GM18502 (cell line): ENCODE data around the gene FANCC.
"Not testable (repeated sequence)": the region's sequence is repeated elsewhere in the genome, so short reads cannot be mapped to it uniquely, and the experiment has no call there.

Experiments used
- ATAC-seq: cut with Tn5 transposase; IDR thresholded peaks from one replicate; pipeline ENCODE4 v1.9.1; 2021; ENCODE audit warnings: mild to moderate bottlenecking; ENCODE audit not compliant: unreplicated experiment, poor library complexity

FANCC gene

GRCh38 chr9:95332860-95333259 is 15.4 kb upstream of the FANCC start:
- no peak for ATAC-seq

DNA sequence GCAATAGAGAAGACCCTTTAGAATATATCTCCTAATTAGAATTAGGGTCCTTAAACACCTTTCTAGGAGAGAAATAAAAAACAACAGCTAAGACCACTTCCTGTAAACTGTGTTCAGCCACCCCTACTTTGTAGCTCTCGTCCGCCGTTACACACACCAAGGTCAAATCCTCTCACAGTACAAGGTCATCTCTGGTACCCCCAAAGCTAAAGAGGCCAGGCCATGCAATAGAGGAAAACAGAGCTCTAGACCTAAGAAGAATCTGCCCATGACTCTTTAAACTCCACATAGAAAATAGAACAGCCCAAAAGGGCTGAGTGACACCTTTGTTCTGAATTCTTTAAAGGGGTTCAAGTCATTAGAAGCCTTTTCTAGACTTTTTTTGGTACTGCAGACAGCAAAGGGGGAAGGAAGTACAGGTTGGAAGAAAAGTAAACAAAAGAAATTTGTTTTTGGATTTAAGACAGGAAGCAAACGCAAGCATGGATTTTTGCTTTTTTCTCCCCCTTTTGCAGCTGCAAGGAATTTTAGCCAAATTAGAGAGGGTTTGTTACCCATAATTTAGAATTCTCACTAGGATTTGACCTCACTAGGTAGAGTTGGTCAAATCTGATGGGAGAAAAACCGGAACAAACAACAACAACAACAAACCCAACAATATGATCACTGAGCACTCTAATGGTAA is 13.4 kb upstream of the FANCC start:
- no peak for ATAC-seq

GRCh38 chr9:95329061-95329460 is 11.6 kb upstream of the FANCC start:
- ATAC-seq: not testable (repeated sequence)

DNA sequence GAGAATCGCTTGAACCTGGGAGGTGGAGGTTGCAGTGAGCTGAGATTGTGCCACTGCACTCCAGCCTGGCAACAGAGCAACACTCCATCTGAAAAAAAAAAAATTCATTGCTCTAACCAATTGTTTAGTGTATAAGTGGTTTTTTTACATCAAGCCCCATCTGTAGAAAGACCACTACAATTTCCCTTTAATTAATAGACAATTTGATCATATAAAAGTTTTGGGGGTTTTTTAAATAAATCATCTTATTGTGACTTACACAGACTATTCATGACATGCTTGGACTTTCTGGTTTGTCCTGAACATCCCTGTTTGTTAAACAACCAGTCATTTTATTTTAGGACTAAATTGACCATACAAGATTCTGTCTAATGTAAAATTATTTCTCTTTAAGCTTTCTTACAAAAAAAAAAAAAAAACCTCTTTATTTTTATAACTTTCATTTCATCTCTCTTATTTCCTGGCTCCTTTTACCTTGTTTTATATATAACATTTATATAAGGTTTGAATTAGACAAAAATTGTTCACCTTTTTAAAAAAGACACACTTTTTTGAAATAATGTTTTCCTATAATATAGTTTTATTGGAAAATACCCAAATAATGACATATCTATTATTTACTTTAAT is 9.8 kb upstream of the FANCC start:
- no peak for ATAC-seq

- ATAC-seq: no peak
Measured at GRCh38 chr9:95325221-95325620, 7.7 kb upstream of the FANCC start.

DNA sequence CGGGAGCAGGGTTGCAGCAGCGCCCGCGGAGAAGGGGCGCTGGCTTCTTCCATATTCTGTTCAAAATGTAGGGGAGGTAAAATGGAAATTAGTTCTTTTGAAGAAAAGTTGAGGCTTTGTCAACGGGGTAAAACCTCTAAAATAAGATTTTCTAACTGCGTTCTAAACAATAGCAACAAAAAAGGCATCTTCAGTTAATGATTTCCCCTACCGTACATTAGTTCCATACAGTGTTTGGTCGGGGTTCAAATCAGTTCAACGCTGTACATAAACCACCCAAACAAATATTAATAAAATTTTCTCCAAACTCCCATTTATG is 343 bp upstream of the FANCC start:
- no peak for ATAC-seq

GRCh38 chr9:95316794-95317118 is 753 bp downstream of the FANCC start:
- ATAC-seq: peak; percentile 63

DNA sequence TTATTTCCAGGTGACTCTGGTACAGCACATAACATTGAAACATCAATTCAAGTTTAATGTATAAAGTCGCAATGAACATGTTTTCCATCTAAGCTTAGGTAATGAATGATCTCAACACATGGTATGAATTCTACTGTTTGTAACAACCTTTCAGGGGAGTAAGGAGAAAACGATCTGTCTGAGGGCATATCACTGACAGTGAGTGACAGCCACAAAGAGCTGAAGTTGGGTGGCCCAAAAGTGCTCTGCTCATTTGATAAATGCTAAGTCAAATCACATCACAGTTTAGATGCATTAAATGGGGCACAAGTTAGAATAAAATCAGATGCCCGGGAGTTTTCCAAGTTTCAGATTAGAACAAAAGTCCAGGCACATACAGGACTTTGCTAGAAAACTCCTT is 1.2 kb downstream of the FANCC start:
- ATAC-seq: no peak

DNA sequence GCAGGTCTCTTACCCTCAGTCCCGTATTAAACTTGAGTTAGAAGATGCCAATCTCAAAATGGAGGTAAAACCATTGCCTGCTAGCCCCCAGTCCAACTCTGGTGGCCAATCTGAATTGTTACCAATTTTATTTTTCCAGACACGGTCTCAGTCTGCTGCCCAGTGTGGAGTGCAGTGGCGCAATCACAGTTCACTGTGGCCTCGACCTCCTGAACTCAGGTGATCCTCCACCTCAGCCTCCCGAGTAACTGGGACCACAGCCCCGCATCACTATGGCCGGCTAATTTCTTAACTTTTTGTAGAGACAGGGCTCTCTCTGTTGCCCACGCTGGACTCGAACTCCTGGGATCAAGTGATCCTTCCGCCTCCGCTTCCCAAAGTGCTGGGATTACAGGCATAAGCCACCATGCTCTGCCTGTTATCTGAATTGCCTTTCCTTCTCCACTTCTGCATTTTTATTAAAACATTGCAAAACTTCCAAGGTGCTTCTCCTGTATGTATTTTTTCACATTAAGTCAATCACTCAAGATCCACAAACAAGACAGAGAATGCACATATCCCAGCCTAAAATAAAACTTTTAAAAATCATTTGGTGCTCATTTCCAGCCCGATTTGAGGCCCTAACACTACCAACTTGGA is 2.3 kb downstream of the FANCC start:
- ATAC-seq: no peak

DNA sequence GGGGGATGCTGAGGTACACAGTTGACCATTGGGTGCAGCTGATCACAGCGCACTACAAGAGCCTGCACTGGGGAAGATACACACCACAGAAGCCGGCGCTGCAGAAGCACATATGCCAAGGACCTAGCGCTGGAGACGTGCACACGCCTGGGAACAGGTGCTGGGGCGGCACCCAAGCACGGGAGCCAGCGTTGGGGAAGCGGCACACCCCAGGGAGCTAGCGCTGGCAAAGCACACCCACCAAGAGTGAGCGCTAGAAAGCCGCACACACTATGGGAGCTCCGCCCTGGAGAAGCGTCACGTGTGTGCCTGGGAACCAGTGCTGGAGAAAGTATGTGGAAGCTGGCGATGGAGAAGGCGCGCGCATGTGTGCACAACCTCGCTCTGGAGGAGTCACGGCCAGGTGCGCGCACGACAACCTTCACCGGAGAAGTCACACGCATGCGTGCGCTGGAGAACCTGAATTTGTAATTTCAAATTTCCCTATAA is 4.5 kb downstream of the FANCC start:
- no peak for ATAC-seq

GRCh38 chr9:95311961-95312360 is 5.5 kb downstream of the FANCC start:
- no peak for ATAC-seq

DNA sequence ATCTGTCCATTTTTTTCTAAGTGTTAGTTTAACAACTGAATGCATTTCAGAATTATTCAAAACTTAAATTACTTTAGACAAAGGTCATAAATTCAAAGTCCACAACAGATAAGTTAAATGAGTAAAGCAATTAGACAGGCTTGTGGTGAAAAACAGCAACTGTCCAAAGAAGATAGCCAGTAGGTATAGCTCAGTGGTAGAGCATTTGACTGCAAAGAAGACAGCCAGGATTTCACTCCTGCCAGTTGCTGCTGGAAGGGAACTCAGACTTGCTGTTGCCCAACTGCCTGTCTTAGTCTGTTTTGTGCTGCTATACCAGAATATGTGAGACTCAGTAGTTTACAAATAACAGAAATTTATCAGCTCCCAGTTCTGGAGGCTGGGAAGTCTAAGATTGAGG is 10.0 kb downstream of the FANCC start:
- ATAC-seq: no peak

DNA sequence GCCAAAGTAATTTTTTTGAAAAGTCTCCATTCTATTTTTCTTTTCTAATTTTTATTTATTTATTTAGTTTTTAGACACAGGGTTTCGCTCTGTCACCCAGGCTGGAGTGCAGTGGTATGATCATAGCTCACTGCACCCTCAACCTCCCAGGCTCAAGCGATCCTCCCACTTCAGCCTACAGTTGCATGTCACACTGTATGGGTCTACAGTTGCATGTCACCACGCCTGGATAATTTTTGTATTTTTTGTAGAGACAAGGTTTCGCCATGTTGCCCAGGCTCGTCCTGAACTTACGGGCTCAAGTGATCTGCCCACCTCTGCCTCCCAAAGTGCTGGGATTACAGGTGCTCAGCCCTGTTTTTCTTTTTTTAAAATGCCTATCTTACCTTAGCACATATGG is 10.7 kb downstream of the FANCC start:
- no peak for ATAC-seq

- no peak for ATAC-seq
Measured at GRCh38 chr9:95305770-95306492, 11.6 kb downstream of the FANCC start.

DNA sequence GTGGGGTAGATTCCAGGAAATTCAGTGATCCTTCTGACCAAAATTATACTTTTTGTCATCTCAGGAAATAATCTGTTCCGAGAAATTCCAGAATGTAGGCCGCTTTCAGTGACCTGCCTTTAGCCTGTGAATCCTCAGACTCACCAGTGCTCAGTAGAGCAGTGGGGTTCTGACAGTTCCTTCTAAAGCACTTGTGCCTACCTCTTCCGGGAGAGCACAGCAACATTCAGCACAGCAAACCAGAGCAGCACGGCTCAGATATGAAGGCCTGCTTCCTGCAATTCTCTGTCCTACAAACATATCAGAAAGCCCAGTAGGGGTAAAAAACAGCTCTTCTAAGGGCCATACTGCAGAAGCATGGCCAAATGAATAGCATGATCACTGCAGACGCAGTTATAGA is 15.0 kb downstream of the FANCC start:
- ATAC-seq: no peak

DNA sequence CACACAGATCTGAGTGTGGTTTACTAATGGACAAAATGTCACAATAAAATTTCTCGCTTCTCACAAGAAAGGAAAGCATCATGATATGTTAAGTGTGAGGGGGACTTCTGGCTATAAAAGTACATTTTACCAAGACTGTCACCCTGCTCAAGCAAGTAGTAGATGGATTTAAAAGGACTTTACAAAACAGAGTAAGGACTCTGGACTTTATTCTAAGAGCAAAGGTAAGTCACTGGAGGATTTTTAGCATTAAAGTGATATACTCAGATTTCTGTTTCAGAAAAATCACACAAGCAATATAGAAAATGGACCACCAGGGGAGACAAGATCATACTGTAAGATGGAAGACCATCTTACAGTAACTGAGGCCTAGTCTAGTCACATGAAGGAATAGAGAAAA is 19.7 kb downstream of the FANCC start:
- ATAC-seq: no peak

GRCh38 chr9:95297316-95297715 is 20.2 kb downstream of the FANCC start:
- ATAC-seq: no peak

DNA sequence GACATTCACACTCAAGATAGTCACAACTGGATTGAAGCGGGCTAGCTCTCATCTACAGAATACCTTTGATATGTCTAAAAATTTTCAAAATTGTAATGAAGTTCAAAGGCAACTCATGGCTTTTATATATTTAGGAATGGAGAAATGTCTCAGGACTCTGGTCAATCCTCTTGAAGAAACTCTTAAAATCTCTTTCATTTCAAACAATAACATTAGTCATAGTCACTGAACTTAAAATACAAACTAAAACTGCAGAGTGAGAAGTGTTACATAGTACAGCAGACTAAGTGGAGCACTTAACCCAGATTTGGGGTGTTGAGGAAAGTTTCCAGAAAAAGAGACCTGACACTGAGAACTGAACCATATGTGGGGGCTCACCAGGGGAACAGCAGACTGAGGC is 20.7 kb downstream of the FANCC start:
- no peak for ATAC-seq

- not testable (repeated sequence) for ATAC-seq
Measured at GRCh38 chr9:95293296-95293695, 24.2 kb downstream of the FANCC start.

DNA sequence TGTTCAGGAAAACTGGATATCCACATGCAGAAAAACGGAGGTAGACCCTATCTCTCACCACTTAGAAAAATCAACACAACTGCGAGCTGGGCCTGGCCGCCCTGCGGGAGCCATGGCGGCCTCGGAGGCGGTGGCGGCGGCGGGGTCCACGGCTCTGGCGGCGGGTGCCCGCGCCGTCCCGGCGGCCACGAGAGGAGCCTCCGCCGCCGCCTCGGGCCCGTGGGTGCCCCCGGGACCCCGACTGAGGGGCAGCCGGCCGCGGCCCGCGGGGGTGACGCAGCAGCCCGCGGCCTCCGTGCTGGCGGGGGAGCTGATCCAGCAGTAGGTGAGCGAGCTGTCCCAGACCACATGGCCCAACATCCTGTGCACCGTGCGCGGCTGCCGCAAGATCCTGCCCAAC is 25.3 kb downstream of the FANCC start:
- ATAC-seq: no peak

- ATAC-seq: no peak
Measured at GRCh38 chr9:95286151-95286550, 31.4 kb downstream of the FANCC start.
